ENCODE data around the gene CPA5. TPM values are rescaled to one million over a fixed set of nuclear protein-coding genes. Genes with fewer than 3 reads are reported as not detected.

CPA5 gene
- total RNA-seq, 1 experiment from 2014 or later, result not detected

GRCh38 chr7:130397758-130398073 lies 53.1 kb downstream of the CPA5 start:
- Histone ChIP-seq H3K4ac (ENCODE audit: low read depth, low read length) (no peak overlapping the region), H3T11ph (ENCODE audit: low read length) (no peak overlapping the region), H4K5ac (ENCODE audit: insufficient read length, low read depth, low read length) (no peak overlapping the region), H3K4me2 (ENCODE audit: insufficient read depth, insufficient read length, low read length) (no peak overlapping the region), H2BK120ac (ENCODE audit: low read depth, low read length, poor library complexity, severe bottlenecking) (no peak overlapping the region), H3K79me2 (ENCODE audit: insufficient read depth, low read length) (no peaks in the 10 kb centered on the region), H3K56ac (ENCODE audit: insufficient read length, low read depth, low read length) (no peak overlapping the region), H4K91ac (ENCODE audit: insufficient read length, low read depth, low read length) (no peak overlapping the region), H3K27ac (ENCODE audit: insufficient read length, low read depth, low read length) (no peak overlapping the region), H2BK12ac (ENCODE audit: insufficient read length, low read depth, low read length) (no peak overlapping the region), H2AK5ac (ENCODE audit: insufficient read length, low read length) (no peak overlapping the region), H3K27me3 (ENCODE audit: insufficient read depth, low read length) (no peaks in the 10 kb centered on the region), H3K23me2 (ENCODE audit: insufficient read length, low read depth, low read length, poor library complexity, severe bottlenecking) (no peaks in the 10 kb centered on the region), H3K23ac (ENCODE audit: insufficient read length, low read depth, low read length) (no peak overlapping the region), H3K79me1 (ENCODE audit: insufficient read depth, low read depth, low read length, poor library complexity, severe bottlenecking) (no peaks in the 10 kb centered on the region), H3K14ac (ENCODE audit: insufficient read depth, low read length) (no peak overlapping the region), H2AFZ (ENCODE audit: low read length) (no peak overlapping the region), H2BK15ac (ENCODE audit: low read depth, low read length) (no peak overlapping the region), H3K9ac (ENCODE audit: extremely low read depth, insufficient read length, low read length) (no peak overlapping the region), H2BK5ac (ENCODE audit: insufficient read length, low read length) (no peak overlapping the region), H3K9me3 (ENCODE audit: control insufficient read depth, low read depth, low read length) (no peaks in the 10 kb centered on the region), H4K8ac (replicated peaks; ENCODE audit: insufficient read length, low read depth, low read length) (no peak overlapping the region), H4K20me1 (ENCODE audit: control insufficient read depth, insufficient read depth, insufficient read length) (no peaks in the 10 kb centered on the region), H3K4me1 (ENCODE audit: insufficient read depth, low read length) (no peaks in the 10 kb centered on the region), H2BK20ac (ENCODE audit: low read depth, low read length, poor library complexity, severe bottlenecking) (no peak overlapping the region), H3K18ac (ENCODE audit: insufficient read length, low read depth, low read length) (no peak overlapping the region)
- Mint-ChIP-seq H3K27ac (peak overlapping the region in 1 of 3 experiments; percentile 17; a peak in 3 of 7 replicates), H3K4me1 (peaks cover 20 to 38% of the 10 kb centered on the region in 2 experiments), H3K9me3 (no peaks in the 10 kb centered on the region), H3K4me3 (no peak overlapping the region), H3K36me3 (ENCODE audit: insufficient read depth in 1 of 3, low read depth in 3 of 3) (peaks cover 0 to 12% (median 3%) of the 10 kb centered on the region in 3 experiments; a peak in 3 of 7 replicates), H3K27me3 (ENCODE audit: low read depth) (no peaks in the 10 kb centered on the region)
- WGBS (ENCODE audit: extremely low coverage, insufficient read length, low lambda C conversion rate), result no CpG with 5 or more reads among the region's 3 CpGs
- no peak for TF ChIP-seq CTCF (conservative IDR thresholded peaks at IDR 0.05)
- no peak for DNase-seq
